Measurements from ENCODE around the gene TMEM263.

The TMEM263 gene

DNA sequence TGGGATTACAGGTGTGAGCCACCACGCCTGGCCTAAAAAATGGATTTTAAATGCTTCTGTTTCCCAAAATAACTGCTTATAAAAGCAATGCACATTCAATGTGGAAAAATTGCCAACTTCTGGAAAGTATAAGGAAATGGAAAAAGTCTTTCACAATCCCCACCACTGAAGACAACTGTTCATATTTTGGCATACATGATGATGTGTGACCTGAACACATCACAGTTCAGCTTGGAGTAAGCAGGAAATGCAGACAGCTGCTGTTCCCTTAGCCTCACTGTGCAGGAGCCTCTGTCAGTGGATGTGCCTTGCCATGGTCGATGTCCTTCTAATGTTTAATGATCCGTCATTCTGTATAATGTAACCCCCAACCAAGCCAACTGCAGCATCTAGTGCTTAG, 26.1 kb downstream of the TMEM263 start:
- no peak for DNase-seq (ENCODE audit: low read depth, low spot score)
- in situ Hi-C loops (cut with HindIII; ENCODE audit: low sequenced_read_pairs), result no loop called here
- TF ChIP-seq, protein P1, sequence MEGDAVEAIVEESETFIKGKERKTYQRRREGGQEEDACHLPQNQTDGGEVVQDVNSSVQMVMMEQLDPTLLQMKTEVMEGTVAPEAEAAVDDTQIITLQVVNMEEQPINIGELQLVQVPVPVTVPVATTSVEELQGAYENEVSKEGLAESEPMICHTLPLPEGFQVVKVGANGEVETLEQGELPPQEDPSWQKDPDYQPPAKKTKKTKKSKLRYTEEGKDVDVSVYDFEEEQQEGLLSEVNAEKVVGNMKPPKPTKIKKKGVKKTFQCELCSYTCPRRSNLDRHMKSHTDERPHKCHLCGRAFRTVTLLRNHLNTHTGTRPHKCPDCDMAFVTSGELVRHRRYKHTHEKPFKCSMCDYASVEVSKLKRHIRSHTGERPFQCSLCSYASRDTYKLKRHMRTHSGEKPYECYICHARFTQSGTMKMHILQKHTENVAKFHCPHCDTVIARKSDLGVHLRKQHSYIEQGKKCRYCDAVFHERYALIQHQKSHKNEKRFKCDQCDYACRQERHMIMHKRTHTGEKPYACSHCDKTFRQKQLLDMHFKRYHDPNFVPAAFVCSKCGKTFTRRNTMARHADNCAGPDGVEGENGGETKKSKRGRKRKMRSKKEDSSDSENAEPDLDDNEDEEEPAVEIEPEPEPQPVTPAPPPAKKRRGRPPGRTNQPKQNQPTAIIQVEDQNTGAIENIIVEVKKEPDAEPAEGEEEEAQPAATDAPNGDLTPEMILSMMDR (IDR thresholded peaks at IDR 0.05; ENCODE audit: low read depth, low read length), result no peak
- no peak overlapping the region for H3K4me3 ChIP-seq (ENCODE audit: low read depth, low read length)

DNA sequence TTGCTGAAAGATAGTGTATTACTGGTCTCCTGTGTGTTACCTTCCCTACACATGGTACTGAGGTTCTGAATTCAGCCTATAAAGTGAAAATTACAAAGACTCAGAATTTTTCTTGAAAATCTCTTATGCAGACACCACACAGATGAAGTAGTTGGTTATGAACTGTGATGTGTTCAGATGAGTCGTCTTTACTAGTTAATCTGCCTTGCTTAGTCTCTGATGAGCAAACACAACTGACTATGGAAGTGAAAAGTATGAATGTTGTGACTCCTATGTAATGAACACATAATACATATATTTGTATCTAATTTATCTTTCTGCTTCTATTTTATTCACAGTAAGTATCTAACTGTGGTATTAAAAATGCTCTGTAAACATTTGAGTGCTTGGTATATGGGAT, 26.5 kb downstream of the TMEM263 start:
- no peak overlapping the region for H3K4me3 ChIP-seq (ENCODE audit: low read depth, low read length)
- no peak for DNase-seq (ENCODE audit: low read depth, low spot score)
- TF ChIP-seq, protein P1 (IDR thresholded peaks at IDR 0.05; ENCODE audit: low read depth, low read length), result no peak
- in situ Hi-C loops (cut with HindIII; ENCODE audit: low sequenced_read_pairs), result no loop called here

DNA sequence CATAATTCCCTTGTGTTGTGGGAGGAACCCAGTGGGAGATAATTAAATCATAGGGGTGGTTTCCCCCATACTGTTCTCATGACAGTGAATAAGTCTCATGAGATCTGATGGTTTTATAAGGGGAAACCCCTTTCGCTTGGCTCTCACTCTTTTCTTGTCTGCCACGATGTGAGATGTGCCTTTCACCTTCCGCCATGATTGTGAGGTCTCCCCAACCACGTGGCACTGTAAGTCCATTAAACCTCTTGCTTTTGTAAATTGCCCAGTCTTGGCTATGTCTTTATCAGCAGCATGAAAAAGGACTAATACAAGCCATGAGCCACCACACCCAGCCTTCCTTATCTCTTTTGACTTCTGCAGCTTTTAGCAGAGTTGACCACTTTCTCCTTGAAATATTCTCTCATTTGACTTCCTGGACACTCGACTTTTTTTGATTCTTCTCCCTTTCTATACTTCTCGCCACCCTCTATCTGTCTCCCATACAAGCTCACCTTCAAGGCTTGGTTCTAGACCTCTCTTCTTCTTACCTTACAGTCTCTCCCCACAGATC, 29.0 kb downstream of the TMEM263 start:
- H3K4me3 ChIP-seq (ENCODE audit: low read depth, low read length), result no peak overlapping the region
- in situ Hi-C loops (cut with HindIII; ENCODE audit: low sequenced_read_pairs), result no loop called here
- DNase-seq (ENCODE audit: low read depth, low spot score), result no peak
- TF ChIP-seq, protein P1 (IDR thresholded peaks at IDR 0.05; ENCODE audit: low read depth, low read length), result no peak

DNA sequence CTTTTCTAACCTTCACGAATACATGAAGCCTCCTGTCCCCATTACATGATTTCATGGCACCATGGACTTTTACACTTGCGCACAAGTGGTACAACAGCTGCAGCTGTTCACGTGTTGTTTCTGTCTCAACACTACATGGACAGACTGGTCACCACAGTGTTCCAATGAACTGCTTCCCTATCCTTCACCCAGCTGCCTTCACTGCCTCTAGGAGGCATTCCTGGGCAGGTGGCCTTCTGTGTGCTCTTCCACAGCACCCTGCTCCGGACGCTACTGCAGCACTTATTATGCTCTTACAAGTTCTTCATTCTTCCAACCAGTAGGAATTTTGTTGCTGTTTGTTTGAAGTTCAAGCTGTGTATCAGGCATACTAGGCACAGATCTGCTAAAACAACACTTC, 29.8 kb downstream of the TMEM263 start:
- no peak for DNase-seq (ENCODE audit: low read depth, low spot score)
- in situ Hi-C loops (cut with HindIII; ENCODE audit: low sequenced_read_pairs), result no loop called here
- TF ChIP-seq, protein P1 (IDR thresholded peaks at IDR 0.05; ENCODE audit: low read depth, low read length), result no peak
- H3K4me3 ChIP-seq (ENCODE audit: low read depth, low read length), result no peak overlapping the region

DNA sequence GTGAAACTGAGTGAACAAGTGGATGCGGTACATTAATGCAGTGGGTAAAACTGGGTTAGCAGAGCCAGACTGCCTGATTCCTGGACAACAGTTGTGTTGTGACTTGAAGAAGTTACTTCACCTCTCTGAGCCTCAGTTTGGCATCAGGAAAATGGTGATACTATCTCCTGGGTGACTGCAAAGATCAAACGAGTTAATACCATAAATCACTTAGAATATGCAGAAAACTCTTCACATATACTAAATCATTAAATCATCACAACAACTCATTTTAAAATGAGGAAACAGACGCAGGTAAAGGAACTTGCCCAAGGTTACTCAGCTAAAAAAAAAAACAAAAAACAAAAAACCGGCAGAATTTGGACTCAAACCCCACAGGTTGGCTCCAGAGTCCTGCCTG, 30.4 kb downstream of the TMEM263 start:
- in situ Hi-C loops (cut with HindIII; ENCODE audit: low sequenced_read_pairs), result no loop called here
- TF ChIP-seq, protein P1 (IDR thresholded peaks at IDR 0.05; ENCODE audit: low read depth, low read length), result no peak
- no peak for DNase-seq (ENCODE audit: low read depth, low spot score)
- peak overlapping the region; percentile 75 for H3K4me3 ChIP-seq (ENCODE audit: low read depth, low read length)

DNA sequence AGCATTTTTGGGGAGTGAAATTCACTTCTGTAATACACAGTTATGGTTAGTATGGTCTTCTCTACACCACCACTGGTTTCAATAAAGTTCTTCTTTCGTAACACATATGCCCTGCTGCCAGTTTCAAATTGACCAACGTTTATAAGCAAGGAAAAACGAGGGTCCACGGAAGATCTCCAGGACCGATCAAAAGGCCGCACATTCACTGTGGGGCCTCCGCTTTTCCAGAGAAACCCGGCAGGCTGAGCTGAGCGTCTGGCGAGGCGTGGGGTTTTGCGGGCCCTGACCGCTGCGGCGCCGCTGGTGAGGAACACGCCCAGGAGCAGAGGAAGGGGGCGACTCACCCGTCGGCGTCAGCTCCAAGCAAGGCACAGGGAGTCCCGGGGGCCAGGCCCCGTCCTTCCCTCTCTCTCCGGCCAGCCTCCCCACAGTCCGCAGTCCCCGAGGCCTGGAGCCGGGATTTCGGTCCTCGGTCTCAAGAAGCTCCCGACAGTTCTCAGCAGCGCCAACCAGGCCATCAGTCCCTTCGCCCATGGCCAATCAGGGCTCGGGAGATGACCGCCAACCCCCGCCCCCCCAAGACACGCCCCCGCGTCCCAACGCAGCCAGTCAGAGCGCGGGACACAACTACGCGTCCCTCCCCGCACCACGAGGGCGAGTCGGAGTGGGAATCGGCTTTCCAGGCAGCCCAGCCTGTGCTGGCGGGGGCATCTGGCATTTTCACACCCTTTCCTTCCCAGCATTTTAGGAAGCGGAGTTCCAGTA, 31.1 kb downstream of the TMEM263 start, which contains the start of gene MTERF2:
TSS of gene MTERF2 (minus strand) at position 522 of the 765 bp plus-strand sequence. CDS start 8,432 bp downstream, outside the sequence.
- TF ChIP-seq, protein P1 (IDR thresholded peaks at IDR 0.05; ENCODE audit: low read depth, low read length), result no peak
- peak; percentile 94 for DNase-seq (ENCODE audit: low read depth, low spot score)
- H3K4me3 ChIP-seq (ENCODE audit: low read depth, low read length), result peak within 1 kb of the TSS; percentile 75
- in situ Hi-C loops (cut with HindIII; ENCODE audit: low sequenced_read_pairs), result no loop called here
